ENCODE results near the gene TOP2A.

DNA sequence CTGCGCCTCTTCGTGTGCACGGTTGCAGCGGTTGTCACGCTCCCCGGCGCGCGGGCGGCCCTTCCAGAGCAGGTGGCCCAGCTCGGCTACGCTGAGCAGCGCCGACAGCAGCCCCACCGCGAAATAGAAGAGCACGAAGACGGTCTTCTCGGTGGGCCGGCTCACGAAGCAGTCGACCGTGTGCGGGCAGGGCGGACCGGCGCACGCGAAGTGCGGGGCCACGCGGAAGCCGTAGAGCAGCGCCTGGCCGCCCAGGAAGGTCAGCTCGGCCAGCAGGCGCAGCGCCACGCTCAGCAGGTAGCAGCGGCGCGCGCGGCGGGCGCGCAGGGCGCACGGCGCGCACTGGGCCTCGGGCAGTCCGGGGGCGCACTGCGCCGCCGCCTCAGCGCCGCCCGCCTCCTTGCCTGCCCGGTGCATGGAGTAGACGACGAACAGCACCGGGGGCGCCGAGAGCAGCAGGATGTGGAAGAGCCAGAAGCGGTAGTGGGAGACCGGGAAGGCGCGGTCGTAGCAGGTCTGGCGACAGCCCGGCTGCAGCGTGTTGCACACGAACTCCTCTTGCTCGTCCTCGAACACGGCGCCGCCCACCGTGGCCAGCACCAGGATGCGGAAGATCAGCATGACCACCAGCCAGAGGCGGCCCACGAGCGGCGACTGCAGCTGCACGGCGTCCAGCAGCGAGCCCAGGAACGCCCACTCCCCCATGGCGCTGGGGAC lies 54.4 kb downstream of the TOP2A start:
- TF ChIP-seq, protein P1, sequence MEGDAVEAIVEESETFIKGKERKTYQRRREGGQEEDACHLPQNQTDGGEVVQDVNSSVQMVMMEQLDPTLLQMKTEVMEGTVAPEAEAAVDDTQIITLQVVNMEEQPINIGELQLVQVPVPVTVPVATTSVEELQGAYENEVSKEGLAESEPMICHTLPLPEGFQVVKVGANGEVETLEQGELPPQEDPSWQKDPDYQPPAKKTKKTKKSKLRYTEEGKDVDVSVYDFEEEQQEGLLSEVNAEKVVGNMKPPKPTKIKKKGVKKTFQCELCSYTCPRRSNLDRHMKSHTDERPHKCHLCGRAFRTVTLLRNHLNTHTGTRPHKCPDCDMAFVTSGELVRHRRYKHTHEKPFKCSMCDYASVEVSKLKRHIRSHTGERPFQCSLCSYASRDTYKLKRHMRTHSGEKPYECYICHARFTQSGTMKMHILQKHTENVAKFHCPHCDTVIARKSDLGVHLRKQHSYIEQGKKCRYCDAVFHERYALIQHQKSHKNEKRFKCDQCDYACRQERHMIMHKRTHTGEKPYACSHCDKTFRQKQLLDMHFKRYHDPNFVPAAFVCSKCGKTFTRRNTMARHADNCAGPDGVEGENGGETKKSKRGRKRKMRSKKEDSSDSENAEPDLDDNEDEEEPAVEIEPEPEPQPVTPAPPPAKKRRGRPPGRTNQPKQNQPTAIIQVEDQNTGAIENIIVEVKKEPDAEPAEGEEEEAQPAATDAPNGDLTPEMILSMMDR (IDR thresholded peaks at IDR 0.05), result no peak
- no peak for TF ChIP-seq POLR2AphosphoS5 (IDR thresholded peaks at IDR 0.05)

Measured in gastroesophageal sphincter (tissue), 3 donors.